SH-SY5Y (cell line): ENCODE measurements around the gene STARD10.

ENCODE experiments used
- GATA2 ChIP-seq: IDR thresholded peaks from 2 replicates; pipeline ENCODE4 v1.6.1; 2011; ENCODE audit warnings: mild to moderate bottlenecking, low read depth, low read length
- GATA3 ChIP-seq: IDR thresholded peaks from 2 replicates; pipeline ENCODE4 v1.6.1; 2011; ENCODE audit warnings: low read depth, mild to moderate bottlenecking, low read length, moderate library complexity

DNA sequence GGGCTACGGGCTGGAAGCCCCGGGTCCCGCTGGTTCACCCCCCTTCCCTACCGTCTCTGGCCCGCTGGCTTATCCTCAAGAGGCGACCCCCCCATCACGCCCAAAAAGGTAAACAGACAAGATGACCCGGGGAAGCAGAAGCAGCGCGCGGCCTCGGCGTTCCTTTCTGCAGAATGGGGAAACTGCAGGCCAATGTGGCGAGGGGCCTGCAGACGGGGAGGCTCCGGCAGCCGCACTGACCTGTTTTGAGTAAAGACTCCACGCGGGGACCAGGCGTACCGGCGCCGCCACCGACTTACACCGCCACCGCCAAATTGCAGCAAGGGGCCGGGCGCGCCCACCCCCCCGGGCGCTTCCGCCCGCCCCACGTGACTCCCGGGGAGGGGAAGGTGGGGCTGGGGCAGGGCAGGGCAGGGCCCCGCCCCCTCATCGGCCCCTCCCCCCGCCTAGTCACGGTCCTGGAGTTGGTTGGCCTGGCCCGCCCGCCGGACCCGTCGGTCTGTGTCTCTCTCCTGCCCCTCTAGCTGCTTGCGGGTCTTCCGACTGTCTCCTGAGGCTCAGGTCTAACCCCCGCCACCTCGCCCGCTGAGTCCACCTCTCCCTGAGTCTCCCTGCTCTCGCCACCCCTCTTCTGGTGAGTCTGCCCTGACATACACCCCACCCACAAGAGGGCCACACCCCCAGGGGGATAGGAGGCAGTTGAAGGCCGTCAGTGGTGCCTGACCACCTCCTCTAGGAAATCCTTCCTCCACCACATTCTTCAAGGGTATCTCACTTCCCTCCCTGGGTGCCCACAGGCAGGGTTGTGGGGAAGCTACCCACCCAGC lies 41.5 kb downstream of the STARD10 start, which contains the start of gene ARAP1:
- TF ChIP-seq GATA2 (no peak), GATA3 (no peak)
